HepG2 (cell line): ENCODE data around the gene C5AR1. TPM values are rescaled to one million over a fixed set of nuclear protein-coding genes. Genes with fewer than 3 reads are reported as not detected.

ENCODE experiments used
- ARID4A ChIP-seq: sonication (generic); formaldehyde crosslinking; IDR thresholded peaks from 2 replicates; pipeline ENCODE4 v1.5.0; 2020; ENCODE audit warnings: mild to moderate bottlenecking, missing genetic modification reagents, borderline replicate concordance
- CTCF ChIP-seq: sonication (generic); formaldehyde crosslinking; IDR thresholded peaks from 2 replicates; pipeline ENCODE4 v1.5.0; 2020; ENCODE audit warnings: mild to moderate bottlenecking, missing genetic modification reagents, moderate library complexity
- FOXA1 ChIP-seq, 2 experiments: fragments of 450-650 bp in 1 of 2; sonication (generic) in 1 of 2; formaldehyde crosslinking in 1 of 2; IDR thresholded peaks; 2 replicates each; pipeline versions ENCODE4 v1.4.0 to v1.6.1; 2016 to 2020; ENCODE audit warnings: missing genetic modification reagents in 1 of 2
- FOXK1 ChIP-seq: sonication (generic); formaldehyde crosslinking; IDR thresholded peaks from 2 replicates; pipeline ENCODE4 v1.4.0; 2020; ENCODE audit warnings: low read depth, missing genetic modification reagents, borderline replicate concordance
- FUBP1 ChIP-seq: sonication (generic); formaldehyde crosslinking; IDR thresholded peaks from 2 replicates; pipeline ENCODE4 v1.5.1; 2020; ENCODE audit warnings: missing genetic modification reagents, mild to moderate bottlenecking, borderline replicate concordance
- KAT7 ChIP-seq: IDR thresholded peaks from 2 replicates; pipeline ENCODE4 v1.6.1; 2018; ENCODE audit warnings: borderline replicate concordance, missing compliant biosample characterization
- MED8 ChIP-seq: sonication (generic); formaldehyde crosslinking; IDR thresholded peaks from 2 replicates; pipeline ENCODE4 v1.8.1; 2023; ENCODE audit warnings: mild to moderate bottlenecking, missing genetic modification reagents; ENCODE audit not compliant: insufficient replicate concordance
- MYC ChIP-seq: sonication (generic); formaldehyde crosslinking; IDR thresholded peaks from 2 replicates; pipeline ENCODE4 v1.9.0; 2021; ENCODE audit warnings: missing genetic modification reagents, borderline replicate concordance
- SALL1 ChIP-seq: sonication (generic); formaldehyde crosslinking; IDR thresholded peaks from 2 replicates; pipeline ENCODE4 v1.8.0; 2022; ENCODE audit warnings: mild to moderate bottlenecking, missing genetic modification reagents
- TOPORS ChIP-seq: sonication (generic); formaldehyde crosslinking; IDR thresholded peaks from 2 replicates; pipeline ENCODE4 v1.8.0; 2023; ENCODE audit warnings: mild to moderate bottlenecking, missing genetic modification reagents
- ZFP90 ChIP-seq: sonication (generic); formaldehyde crosslinking; IDR thresholded peaks from 2 replicates; pipeline ENCODE4 v1.8.0; 2022; ENCODE audit warnings: missing genetic modification reagents, mild to moderate bottlenecking, inconsistent platforms, borderline replicate concordance
- ZNF10 ChIP-seq: sonication (generic); formaldehyde crosslinking; IDR thresholded peaks from 2 replicates; pipeline ENCODE4 v1.4.0; 2020; ENCODE audit warnings: mild to moderate bottlenecking, low read depth, missing genetic modification reagents, borderline replicate concordance
- ZNF225 ChIP-seq: sonication (generic); formaldehyde crosslinking; IDR thresholded peaks from 2 replicates; pipeline ENCODE4 v1.4.0; 2020; ENCODE audit warnings: mild to moderate bottlenecking, missing genetic modification reagents
- ZNF354B ChIP-seq: sonication (generic); formaldehyde crosslinking; IDR thresholded peaks from 2 replicates; pipeline ENCODE4 v1.8.0; 2022; ENCODE audit warnings: mild to moderate bottlenecking, missing genetic modification reagents
- ZSCAN30 ChIP-seq: sonication (generic); formaldehyde crosslinking; IDR thresholded peaks from 2 replicates; pipeline ENCODE4 v1.5.0; 2020; ENCODE audit warnings: mild to moderate bottlenecking, missing genetic modification reagents
- polyA plus RNA-seq, 8 experiments: library from polyadenylated mRNA; depleted of rRNA in 3 of 8; stranded (reverse) in 7 of 8; unstranded in 1 of 8; fragments of >200 nt; fragmentation: Illumina TruSeq in 4 of 8; extraction: Trizol in 4 of 8; gene quantifications; 2 replicates each; pipeline versions ENCODE4 v1.2.1 to v1.2.3, GENCODE V29; 2011 to 2016; ENCODE audit warnings: low read depth in 4 of 8, missing spikeins in 1 of 8, mixed read lengths in 1 of 8; ENCODE audit not compliant: insufficient read depth in 1 of 8
- total RNA-seq, 5 experiments: library from RNA; depleted of rRNA; stranded (reverse); fragments of >200 nt; fragmentation: Illumina TruSeq; extraction: Trizol; gene quantifications; 2 replicates each; pipeline ENCODE4 v1.2.3, GENCODE V29; 2016; ENCODE audit warnings: low read depth in 1 of 5
- TF ChIP-seq, protein P1 (sequence below): sonication (generic); formaldehyde crosslinking; conservative IDR thresholded peaks from 2 replicates; pipeline ENCODE4 v1.4.0; 2020; ENCODE audit warnings: missing genetic modification reagents

C5AR1 gene
- total and polyA plus RNA-seq, 2 of the 13 experiments (the other 11 are each of a cell fraction or from before 2014, with no cell fraction given) = 0.07 to 1.6 TPM

DNA sequence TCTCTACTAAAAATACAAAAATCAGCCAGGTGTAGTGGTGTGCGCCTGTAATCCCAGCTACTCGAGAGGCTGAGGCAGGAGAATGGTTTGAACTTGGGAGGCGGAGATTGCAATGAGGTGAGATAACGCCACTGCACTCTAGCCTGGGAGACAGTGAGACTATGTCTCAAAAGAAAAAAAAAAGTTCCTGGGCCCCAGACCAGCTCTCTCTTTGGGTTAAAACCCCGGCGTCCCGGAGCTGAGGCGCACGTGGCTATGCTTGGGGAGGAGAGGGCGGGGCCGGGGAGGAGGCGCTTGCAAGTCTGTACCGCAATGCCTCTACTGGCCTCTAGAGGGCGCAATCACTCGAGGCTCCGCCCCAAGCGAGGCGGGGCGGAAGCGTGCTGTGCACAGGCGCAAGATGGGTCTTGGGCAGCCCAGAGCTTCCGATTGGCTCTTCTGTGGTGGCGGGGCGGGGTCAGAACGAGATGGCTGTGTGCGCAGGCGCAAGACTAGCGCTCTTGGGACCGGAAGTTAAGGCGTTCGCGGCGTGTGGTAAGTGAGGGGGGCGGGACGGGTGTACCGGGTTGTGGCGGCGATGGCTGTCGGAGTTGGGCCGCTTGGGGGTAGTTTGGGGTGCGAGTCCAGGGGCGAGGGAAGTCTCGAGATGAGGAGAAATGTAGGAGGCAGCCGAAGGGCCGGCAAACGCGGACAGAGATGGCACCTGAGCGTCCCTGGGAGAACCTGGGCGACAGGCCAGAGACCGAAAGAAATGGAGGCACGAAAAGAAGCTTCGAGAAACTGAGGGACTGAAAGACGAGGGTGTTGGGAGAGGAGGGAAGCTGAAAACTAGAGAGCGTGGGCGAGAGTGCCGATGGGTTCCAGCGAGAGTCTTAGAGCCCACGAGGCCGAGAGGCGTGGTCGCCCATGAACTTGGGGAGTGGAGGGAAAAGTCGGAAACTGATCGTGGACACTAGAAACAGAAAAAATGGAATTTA lies 39.4 kb downstream of the C5AR1 start, which contains the start of gene DHX34 (continued):
- TF ChIP-seq FUBP1 (CRISPR knock-in tag) (0 out of 2 replicates have a peak, but pooled peaks have one; percentile 25), CTCF (CRISPR knock-in tag) (peak; percentile 98), MED8 (CRISPR knock-in tag) (no peak), SALL1 (CRISPR knock-in tag) (peak; percentile 66; the same call in 1 of the 2 replicates), ZNF10 (no peak), ZNF225 (CRISPR knock-in tag) (0 out of 2 replicates have a peak, but pooled peaks have one; percentile 60), KAT7 (CRISPR knock-in tag) (no peak), MYC (CRISPR knock-in tag) (peak; percentile 88; the same call in 1 of the 2 replicates), ARID4A (CRISPR knock-in tag) (peak; percentile 94), ZFP90 (no peak; the same call in 1 of the 2 replicates), TOPORS (0 out of 2 replicates have a peak, but pooled peaks have one; percentile 32), FOXK1 (CRISPR knock-in tag) (peak; percentile 63; the same call in 1 of the 2 replicates), ZSCAN30 (CRISPR knock-in tag) (no peak), FOXA1 (IDR thresholded peaks at IDR 0.05) (no peak), FOXA1 (CRISPR knock-in tag; IDR thresholded peaks at IDR 0.05) (no peak), ZNF354B (CRISPR knock-in tag) (no peak)
- TF ChIP-seq, protein P1, sequence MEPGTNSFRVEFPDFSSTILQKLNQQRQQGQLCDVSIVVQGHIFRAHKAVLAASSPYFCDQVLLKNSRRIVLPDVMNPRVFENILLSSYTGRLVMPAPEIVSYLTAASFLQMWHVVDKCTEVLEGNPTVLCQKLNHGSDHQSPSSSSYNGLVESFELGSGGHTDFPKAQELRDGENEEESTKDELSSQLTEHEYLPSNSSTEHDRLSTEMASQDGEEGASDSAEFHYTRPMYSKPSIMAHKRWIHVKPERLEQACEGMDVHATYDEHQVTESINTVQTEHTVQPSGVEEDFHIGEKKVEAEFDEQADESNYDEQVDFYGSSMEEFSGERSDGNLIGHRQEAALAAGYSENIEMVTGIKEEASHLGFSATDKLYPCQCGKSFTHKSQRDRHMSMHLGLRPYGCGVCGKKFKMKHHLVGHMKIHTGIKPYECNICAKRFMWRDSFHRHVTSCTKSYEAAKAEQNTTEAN (CRISPR knock-in tag) = no peak
